H1 (cell line): ENCODE measurements around the gene ENO4. TPM values are rescaled to one million over a fixed set of nuclear protein-coding genes. Genes with fewer than 3 reads are reported as not detected.

Source experiments
- CBX5 ChIP-seq: fragments of 300-800, 300-1000 bp; sonication (generic); IDR thresholded peaks from 2 replicates; pipeline ENCODE4 v1.7.1; 2016; ENCODE audit warnings: antibody characterized with exemption, low read length, low read depth
- EGR1 ChIP-seq: IDR thresholded peaks from 2 replicates; pipeline ENCODE4 v1.6.1; 2011; ENCODE audit warnings: low read depth, low read length, borderline replicate concordance
- EP300 ChIP-seq, 2 experiments: IDR thresholded peaks; 1 replicate in 1 of 2; 2 replicates in 1 of 2; pipeline ENCODE4 v1.6.1; 2011 to 2012; ENCODE audit warnings: low read depth in 2 of 2, low read length in 2 of 2, mild to moderate bottlenecking in 2 of 2, borderline replicate concordance in 1 of 2, inconsistent platforms in 1 of 2, moderate library complexity in 1 of 2
- FOSL1 ChIP-seq: IDR thresholded peaks from 2 replicates; pipeline ENCODE4 v1.6.1; 2011; ENCODE audit warnings: mild to moderate bottlenecking, low read depth, low read length, moderate library complexity; ENCODE audit not compliant: insufficient read depth
- HDAC6 ChIP-seq: IDR thresholded peaks from one replicate; pipeline ENCODE4 v1.7.1; 2012; ENCODE audit warnings: low read depth, mild to moderate bottlenecking, inconsistent platforms, low read length, moderate library complexity
- MAFK ChIP-seq: IDR thresholded peaks from 2 replicates; pipeline ENCODE4 v1.6.1; 2012; ENCODE audit warnings: low read depth, mild to moderate bottlenecking, improper control_type of control experiment, low read length
- RBBP5 ChIP-seq: IDR thresholded peaks from 2 replicates; pipeline ENCODE4 v1.7.1; 2012; ENCODE audit warnings: low read depth, mild to moderate bottlenecking, inconsistent platforms, low read length, moderate library complexity, borderline replicate concordance
- SIRT6 ChIP-seq: IDR thresholded peaks from one replicate; pipeline ENCODE4 v1.7.1; 2012; ENCODE audit warnings: low read length, inconsistent platforms
- polyA plus RNA-seq, 7 experiments: library from polyadenylated mRNA; depleted of rRNA in 3 of 7; stranded (reverse) in 5 of 7; unstranded in 2 of 7; fragments of >200 nt in 5 of 7; fragments of 200-250 nt in 2 of 7; gene quantifications; 1 replicate in 5 of 7; 2 replicates in 1 of 7; 4 replicates in 1 of 7; pipeline versions ENCODE4 v1.2.1 to v1.2.3, GENCODE V29; 2011 to 2013; ENCODE audit warnings: missing spikeins in 2 of 7, mixed read lengths in 2 of 7
- total RNA-seq: library from RNA; stranded (reverse); fragmentation: NEBNext Ultra II Directional; extraction: Animal tissue kit (Norgen Biotek cat#: 25700); gene quantifications from 2 replicates; pipeline ENCODE4 v1.2.1, GENCODE V29; 2021

ENO4 gene
- total and polyA plus RNA-seq, 2 of the 8 experiments (the other 6 are each of a cell fraction or from before 2014, with no cell fraction given), result 0.77 TPM; not detected in 1

DNA sequence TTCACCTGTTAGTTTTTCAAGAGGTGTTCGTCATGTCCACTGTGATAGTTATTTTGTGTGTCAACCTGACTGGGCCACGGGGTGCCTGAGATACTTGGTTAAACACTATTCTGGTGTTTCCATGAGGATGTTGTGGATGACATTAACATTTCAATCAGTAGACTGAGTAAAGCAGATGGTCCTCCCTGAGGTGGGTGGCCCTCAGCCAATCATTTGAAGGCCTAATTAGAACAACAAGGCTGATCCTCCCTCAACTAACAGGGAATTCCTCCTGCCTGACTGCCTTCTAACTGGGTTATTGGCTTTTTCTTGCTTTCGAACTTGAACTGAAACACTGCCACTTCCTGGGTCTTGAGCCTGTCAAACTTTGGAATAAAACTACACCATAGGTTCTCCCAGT, 75.8 kb downstream of the ENO4 start (continued):
- TF ChIP-seq EGR1 (no peak), MAFK (no peak), HDAC6 (no peak), RBBP5 (no peak), FOSL1 (no peak), SIRT6 (no peak), EP300 (IDR thresholded peaks at IDR 0.05; ENCODE audit: borderline replicate concordance in 1 of 2, low read depth in 2 of 2, low read length in 2 of 2) (no peak), CBX5 (no peak)
